Neural crest cell (in vitro differentiated cells): ENCODE results near the gene LPAR1. TPM values are rescaled to one million over a fixed set of nuclear protein-coding genes. Genes with fewer than 3 reads are reported as not detected.

Source experiments
- DNase-seq: peaks from one replicate; pipeline ENCODE4 v3.0.0; 2021; ENCODE audit warnings: low read depth, mixed read lengths, low spot score
- H3K27ac Mint-ChIP-seq: one replicate; pipeline ENCODE4 v1.8.0; 2021; ENCODE audit warnings: mild to moderate bottlenecking, mixed read lengths; ENCODE audit not compliant: unreplicated experiment
- H3K27me3 Mint-ChIP-seq: 2 replicates; pipeline ENCODE4 v1.8.0; 2021; ENCODE audit warnings: low read depth, mild to moderate bottlenecking, mixed read lengths
- H3K36me3 Mint-ChIP-seq: 2 replicates; pipeline ENCODE4 v1.8.0; 2021; ENCODE audit warnings: low read depth, mild to moderate bottlenecking, mixed read lengths
- H3K4me1 Mint-ChIP-seq: 2 replicates; pipeline ENCODE4 v1.8.0; 2021; ENCODE audit warnings: mixed read lengths
- H3K4me3 Mint-ChIP-seq: one replicate; pipeline ENCODE4 v1.8.0; 2021; ENCODE audit warnings: mild to moderate bottlenecking, mixed read lengths
- H3K9me3 Mint-ChIP-seq: 2 replicates; pipeline ENCODE4 v1.8.0; 2021; ENCODE audit warnings: mixed read lengths
- CTCF ChIP-seq: fragments of 200-600 bp; sonication (generic); conservative IDR thresholded peaks from 2 replicates; pipeline ENCODE4 v1.5.0; 2021; ENCODE audit warnings: antibody characterized with exemption, mild to moderate bottlenecking
- total RNA-seq: library from RNA; stranded (reverse); gene quantifications from 2 replicates; pipeline ENCODE4 v1.2.1, GENCODE V29; 2021

LPAR1 gene
- total RNA-seq, 1 donor from 2014 or later: 11.3 TPM

GRCh38 chr9:111041902-111042301, 3.6 kb upstream of the LPAR1 start:
- Mint-ChIP-seq H3K4me3 (peak overlapping the region; percentile 70), H3K36me3 (peaks cover 3% of the 10 kb centered on the region), H3K27me3 (peaks cover 31% of the 10 kb centered on the region), H3K9me3 (no peaks in the 10 kb centered on the region), H3K27ac (no peak overlapping the region), H3K4me1 (peaks cover 12% of the 10 kb centered on the region)
- no peak for TF ChIP-seq CTCF
- no peak for DNase-seq

GRCh38 chr9:111040494-111040893, 2.2 kb upstream of the LPAR1 start:
- H3K27me3 Mint-ChIP-seq: peaks cover 44% of the 10 kb centered on the region
- peak overlapping the region; percentile 94 for H3K4me3 Mint-ChIP-seq
- DNase-seq: no peak
- H3K4me1 Mint-ChIP-seq: peaks cover 26% of the 10 kb centered on the region
- H3K27ac Mint-ChIP-seq: no peak overlapping the region
- TF ChIP-seq CTCF: no peak
- H3K36me3 Mint-ChIP-seq: no peaks in the 10 kb centered on the region
- no peaks in the 10 kb centered on the region for H3K9me3 Mint-ChIP-seq

- DNase-seq: no peak
Observed at GRCh38 chr9:111039231-111039906, 1.1 kb upstream of the LPAR1 start.

GRCh38 chr9:111037708-111038330, 451 bp downstream of the LPAR1 start:
- Mint-ChIP-seq H3K4me1 (peaks cover 29% of the 10 kb centered on the region), H3K9me3 (no peaks in the 10 kb centered on the region), H3K4me3 (peak overlapping the region; percentile 88), H3K36me3 (no peaks in the 10 kb centered on the region), H3K27me3 (peaks cover 56% of the 10 kb centered on the region), H3K27ac (no peak overlapping the region)
- peak; percentile 56 for TF ChIP-seq CTCF
- peak; percentile 47 for DNase-seq

More at GRCh38 chr9:111039231-111039906, 1.1 kb upstream of the LPAR1 start:
- no peak overlapping the region for H3K27ac Mint-ChIP-seq
- peak overlapping the region; percentile 94 for H3K4me3 Mint-ChIP-seq
- no peaks in the 10 kb centered on the region for H3K9me3 Mint-ChIP-seq
- H3K27me3 Mint-ChIP-seq: peaks cover 54% of the 10 kb centered on the region
- no peaks in the 10 kb centered on the region for H3K36me3 Mint-ChIP-seq
- H3K4me1 Mint-ChIP-seq: peaks cover 29% of the 10 kb centered on the region
- TF ChIP-seq CTCF: no peak

GRCh38 chr9:111037356-111037707, 938 bp downstream of the LPAR1 start:
- TF ChIP-seq CTCF: no peak
- Mint-ChIP-seq H3K27me3 (peaks cover 55% of the 10 kb centered on the region), H3K9me3 (no peaks in the 10 kb centered on the region), H3K4me1 (peaks cover 29% of the 10 kb centered on the region), H3K27ac (no peak overlapping the region), H3K4me3 (peak overlapping the region; percentile 88), H3K36me3 (no peaks in the 10 kb centered on the region)
- DNase-seq: no peak
